HK-2 (cell line): ENCODE data around the gene SLC22A17.
"Not testable (repeated sequence)": the region's sequence is repeated elsewhere in the genome, so short reads cannot be mapped to it uniquely, and the experiment has no call there.

Experiments
- DNase-seq: peaks from one replicate; pipeline ENCODE4 v3.0.0-alpha.2; 2018; ENCODE audit not compliant: unreplicated experiment

Gene SLC22A17

DNA sequence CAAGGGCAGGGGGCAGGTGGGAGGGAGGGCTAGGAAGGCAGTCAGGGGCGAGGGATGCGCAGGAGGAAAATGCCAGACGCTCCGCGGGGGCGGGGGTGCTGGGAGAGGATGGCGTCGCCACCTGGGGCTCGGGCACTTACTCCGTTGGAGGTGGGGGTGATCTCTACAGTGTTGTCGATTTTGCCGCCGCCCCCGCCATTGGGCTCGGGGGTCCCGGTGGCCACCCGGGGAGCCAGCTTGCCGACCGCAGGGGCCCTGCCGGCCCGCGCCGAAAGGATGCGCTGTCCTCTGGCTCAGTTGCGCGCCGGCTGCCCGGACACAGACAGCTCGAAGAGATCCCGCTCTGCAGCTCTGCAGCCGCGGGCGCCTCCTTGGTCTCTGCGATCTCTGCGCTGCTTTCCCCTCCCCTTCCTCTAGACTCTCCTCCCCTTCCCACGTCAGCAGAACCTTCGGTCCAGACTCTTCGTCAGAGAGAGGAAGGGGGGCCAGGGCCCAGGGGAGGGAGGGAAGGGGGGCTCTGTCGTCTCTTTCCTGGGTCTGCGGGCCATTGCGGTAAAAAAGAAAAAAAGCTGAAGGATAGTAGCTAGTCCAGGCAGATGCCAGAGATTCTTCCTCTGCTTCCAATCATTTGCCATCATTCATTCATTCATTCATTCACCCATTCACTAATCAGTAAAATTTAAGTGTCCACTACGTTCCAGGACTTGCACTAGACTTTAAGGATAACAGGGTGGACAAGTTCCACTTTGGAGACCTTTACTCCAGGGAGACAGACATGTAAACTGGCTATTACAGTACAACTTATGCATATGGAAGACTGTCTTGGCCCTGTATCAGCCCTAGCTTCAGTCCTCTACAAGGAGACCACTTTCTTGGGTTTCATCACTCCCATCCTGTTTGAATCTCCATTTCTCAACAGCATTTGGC, at the start of gene SLC22A17:
TSS of gene SLC22A17 (minus strand) at position 382 of the 927 bp plus-strand sequence.
- DNase-seq: peak; percentile 52

DNA sequence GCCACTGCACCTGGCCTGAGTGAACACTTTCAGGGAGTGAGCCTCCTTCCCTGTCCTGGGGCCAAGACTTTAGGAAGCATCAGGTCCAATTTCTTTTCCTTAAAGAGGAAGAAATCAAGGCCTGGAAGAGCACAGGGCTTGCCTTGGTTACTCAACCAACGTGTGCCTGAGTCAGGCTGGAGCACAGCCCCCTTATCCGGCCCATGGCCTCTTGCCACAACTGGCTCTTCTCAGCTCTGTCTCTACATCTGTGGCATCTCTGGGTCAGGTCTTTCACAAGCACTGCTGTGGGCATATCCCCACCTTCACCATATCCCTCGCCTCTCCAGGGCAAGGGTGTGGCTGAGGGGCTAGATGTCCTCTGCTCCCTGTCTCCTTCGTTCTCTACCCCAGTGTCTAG, 48.6 kb upstream of the SLC22A17 start:
- DNase-seq: no peak

DNA sequence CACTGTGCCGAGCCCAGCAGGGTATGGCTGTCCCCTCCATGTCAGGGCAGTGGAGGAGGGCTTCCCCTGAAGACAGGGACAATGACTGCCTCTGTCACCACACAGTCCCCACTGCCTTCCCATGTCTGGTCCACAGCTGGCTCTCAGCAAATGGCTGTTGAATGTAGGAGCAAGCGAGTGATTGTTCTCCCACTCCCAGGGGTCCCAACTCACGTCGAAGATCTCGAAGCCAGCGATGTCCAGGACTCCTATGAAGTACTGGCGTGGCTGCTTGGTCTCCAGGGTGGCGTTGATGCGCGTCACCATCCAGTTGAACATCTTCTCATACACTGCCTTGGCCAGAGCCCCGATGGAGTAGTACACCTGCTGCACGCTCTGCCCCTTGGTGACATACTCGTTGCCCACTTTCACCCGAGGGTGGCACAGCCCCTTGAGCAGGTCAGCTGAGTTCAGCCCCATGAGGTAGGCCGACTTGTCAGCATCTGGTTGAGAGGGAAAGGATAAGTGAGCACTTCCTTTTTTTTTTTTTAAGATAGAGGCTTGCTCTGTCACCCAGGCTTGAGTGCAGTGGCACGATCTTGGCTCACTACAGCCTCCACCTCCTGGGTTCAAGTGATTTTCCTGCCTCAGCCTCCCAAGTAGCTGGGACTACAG, 47.9 kb upstream of the SLC22A17 start:
- DNase-seq: not testable (repeated sequence)

DNA sequence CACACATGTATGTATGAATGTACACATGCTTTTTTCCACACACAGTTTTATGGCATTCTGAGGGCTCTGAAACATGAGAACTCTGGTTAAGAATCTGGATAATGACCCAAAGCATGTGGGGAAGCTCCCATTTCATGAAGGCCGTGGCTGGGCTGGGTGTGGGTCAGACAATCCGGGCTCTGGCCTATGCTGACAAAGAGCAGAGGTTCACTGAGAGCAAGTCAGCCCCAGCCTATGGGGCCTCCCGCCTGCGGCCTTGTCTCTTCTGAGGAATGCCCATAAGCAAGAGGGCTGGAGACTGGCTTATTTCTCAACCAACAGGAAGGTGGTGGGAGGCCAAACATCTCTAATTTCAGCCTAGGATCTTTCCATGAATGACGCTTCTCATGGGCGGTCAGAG, 46.9 kb upstream of the SLC22A17 start:
- no peak for DNase-seq

DNA sequence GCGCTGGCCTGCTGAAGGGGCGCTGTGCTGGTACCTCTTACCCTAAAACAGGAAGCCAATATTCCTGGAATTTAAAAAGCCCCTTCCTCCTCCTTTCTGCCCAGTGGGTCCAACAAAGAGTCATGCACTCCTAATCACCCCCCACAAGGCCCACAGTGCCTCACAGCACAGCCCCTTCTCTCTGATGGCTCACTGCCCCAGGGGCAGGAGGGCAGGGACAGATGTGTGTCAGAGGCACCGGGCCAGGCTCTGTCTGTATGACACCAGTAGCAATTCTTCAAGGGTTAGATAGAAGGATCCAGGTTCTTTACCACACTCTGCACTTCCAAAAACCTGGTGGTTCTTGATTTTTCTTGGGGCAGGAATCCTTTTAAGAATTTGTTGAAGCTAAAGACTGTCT, 46.4 kb upstream of the SLC22A17 start:
- DNase-seq: no peak

DNA sequence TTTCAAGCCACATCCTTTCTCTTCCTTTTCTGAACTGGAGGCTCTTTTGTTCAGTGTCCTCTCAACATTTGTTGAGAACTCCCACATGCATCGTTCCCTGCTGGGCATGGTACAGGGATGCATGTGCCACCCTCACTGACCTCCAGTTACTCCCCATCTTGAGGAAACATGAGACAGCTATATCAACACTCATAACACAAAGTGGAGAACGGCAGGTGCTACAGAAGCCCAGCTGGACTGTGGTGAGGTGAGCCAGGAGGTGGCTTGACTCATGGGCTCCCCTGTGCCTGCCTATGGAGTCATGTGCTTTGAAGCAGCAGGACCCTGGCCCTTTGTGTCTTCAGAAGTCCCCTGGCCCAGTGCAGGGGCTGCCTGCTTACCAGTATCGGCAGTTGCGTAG, 45.7 kb upstream of the SLC22A17 start:
- no peak for DNase-seq

DNA sequence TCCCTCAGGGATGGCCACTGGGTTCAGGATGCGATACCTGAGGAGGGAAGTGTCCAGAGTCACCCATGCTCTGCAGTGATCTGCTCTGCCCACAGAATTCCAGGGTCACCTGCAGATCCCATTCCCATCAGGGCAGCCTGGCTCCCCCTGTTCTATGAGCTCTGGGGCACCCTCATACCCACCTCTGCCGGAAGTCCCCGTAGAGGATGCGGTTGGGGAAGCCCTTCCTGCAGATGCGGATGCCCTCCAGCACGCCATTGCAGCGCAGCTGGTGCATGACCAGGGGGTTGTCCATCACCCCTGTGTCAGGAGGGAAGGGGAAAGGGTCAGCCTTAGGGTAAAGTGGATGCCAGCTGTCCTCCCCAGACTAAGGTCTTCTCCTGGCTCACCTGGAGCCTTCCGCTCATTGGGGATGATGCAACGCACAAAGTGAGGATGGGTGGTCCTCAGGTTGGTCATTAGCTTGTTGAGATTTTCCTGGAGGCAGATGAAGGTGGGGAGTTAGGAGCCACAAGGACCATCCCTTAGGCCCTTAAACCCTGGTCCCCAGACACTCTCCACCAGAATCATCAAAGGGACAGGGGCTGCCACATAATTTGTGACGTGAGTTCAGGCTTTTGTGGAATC, 44.2 kb upstream of the SLC22A17 start:
- DNase-seq: no peak

GRCh38 chr14:23396126-23396525, 43.4 kb upstream of the SLC22A17 start:
- DNase-seq: no peak

DNA sequence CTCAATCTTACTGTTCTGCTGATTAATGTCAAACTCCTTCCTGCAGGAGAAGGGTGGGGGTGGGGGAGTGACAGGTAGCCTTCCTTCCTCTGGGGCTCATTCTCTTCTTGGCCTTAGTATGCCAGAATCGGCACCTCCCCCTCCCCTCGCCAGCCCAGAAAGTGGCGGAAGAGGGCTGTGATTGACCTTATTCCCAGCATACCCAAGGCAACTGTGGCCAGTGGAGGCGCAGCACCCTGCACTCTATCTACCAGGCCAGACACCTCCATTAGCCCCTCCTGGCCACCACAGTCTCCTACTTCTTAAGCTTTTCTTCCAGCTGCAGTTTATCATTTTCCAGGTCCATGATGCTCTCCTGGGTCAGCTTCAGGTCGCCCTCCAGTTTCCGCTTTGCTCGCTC, 39.9 kb upstream of the SLC22A17 start:
- DNase-seq: no peak

DNA sequence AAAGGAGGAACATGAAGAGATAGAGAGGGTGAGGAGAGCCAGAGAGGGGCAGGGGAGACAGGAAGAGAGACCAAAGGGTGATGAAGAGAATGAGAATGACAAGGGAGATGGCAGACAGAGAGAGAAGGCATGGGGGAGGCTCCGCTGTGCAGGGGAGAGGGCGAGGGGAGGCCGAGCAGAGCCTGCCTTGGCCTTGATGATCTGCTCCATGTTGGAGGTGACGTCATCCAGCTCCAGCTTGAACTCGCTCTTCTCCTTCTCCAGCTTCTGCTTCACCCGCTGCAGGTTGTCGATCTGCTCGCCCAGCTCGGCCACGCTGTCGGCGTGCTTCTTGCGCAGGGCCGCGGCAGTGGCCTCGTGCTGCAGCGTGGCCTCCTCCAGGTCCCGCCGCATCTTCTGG, 37.2 kb upstream of the SLC22A17 start:
- DNase-seq: not testable (repeated sequence)

DNA sequence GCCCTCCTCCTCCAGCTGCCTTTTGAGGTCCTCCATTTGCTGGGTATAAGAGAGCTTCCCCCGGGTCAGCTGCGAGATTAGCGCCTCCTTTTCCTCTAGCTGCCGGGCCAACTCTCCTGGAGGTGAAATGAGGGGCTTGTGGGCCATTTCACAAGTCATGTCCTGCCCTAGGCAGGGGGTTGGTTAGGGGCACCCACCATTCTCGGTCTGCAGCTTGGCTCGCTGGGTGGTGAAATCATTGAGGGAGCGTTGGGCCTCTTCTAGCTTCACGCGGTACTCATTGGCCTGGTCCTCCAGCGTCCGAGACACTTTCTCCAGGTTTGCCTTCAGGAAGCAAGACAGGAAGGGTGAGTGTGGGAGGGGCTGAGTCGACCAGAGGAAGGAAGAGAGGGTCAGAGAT, 36.7 kb upstream of the SLC22A17 start:
- no peak for DNase-seq

DNA sequence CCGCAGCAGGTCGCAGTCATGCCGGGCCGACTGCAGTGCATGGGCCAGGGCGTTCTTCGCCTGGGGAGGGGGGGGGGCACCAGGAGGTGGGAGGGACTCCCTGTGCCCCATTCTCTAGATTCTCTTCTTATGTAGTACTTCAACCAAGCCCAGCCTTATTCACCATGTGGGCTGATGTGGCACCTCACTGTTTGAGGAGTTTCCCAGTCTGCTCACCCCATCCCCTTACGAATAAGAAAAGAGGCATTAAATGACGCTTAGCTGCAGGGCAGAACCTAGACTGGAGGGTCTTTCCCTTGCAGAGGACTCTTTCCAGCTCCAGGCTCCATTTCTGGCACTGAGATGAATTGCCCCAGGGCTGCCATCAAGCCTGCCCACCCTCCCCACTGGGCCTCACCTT, 36.3 kb upstream of the SLC22A17 start:
- DNase-seq: no peak

DNA sequence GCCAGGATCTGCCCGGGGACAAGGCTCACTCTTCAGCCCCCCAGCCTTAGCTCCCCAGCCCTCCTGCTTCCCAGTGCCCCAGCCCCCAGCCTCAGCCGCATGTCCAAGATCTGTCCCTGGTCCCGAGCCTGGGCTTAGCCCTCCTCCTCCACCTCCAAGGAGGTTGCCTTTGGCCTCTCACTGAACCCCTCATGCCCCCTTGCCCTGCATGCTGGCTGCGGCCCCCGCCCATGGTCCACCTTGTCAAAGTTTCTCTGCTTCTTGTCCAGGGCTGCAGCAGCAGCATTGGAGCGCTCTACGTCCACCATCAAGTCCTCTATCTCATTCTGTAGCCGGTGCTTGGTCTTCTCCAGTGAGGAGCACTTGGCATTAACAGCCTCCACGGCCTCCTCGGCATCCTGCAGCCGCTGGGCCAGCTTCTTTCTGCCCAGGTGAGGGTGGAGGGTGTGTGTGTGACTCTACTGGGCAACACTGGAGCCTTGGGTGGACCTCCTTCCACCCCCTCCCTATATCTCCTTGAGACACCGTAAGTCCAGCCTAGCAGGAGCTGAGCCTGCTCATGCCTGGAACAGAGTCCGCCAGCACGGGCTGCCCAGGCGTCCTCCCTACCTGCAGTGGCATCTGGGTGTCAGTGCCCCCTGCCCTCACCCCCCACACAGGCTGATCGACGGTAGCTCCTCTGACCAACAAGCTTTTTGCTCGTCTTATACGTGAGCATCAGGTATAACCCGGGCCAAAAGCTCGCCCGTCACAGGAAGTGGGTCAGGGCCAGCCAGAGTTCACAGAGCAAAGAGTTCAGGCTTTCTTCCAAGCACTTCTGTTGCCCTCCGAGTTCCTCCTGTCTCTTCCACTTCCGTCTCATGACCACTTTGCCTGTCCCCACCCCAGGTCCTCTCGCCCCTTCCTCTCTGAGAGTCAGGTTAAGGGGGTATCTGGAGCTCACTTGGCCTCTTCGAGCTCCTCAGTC, 35.5 kb upstream of the SLC22A17 start:
- DNase-seq: no peak

GRCh38 chr14:23386999-23387398, 34.3 kb upstream of the SLC22A17 start:
- no peak for DNase-seq

GRCh38 chr14:23386266-23386657, 33.6 kb upstream of the SLC22A17 start:
- DNase-seq: not testable (repeated sequence)

DNA sequence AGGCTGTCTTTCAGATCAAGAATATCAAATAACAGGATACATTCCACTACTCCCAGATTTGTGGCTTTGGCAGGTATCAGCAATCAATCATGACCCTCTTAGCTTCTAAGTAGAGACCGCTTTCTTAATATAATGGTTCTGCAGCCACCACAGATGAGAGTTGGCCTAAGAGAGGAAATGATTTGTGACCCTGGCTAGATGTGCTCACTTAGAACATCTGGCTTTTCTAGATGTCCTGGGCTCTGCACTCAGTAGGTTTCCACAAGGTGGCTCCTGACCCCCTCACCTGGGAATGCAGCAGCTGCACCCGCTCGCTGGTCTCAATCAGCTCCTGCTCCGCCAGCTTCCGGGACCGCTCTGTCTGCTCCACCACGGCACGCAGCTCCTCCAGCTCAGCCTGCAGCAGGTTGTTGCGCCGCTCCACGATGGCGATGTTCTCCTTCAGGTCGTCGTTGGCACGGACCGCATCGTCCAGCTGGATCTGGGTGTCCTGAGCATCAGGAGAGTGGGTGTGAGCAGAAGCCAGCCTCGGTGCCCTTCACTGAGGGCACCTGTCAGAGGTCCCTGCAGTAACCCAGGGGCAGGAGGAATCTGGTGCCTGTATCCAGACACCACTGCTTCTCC, 33.1 kb upstream of the SLC22A17 start:
- DNase-seq: no peak

GRCh38 chr14:23385244-23385641, 32.6 kb upstream of the SLC22A17 start:
- no peak for DNase-seq

DNA sequence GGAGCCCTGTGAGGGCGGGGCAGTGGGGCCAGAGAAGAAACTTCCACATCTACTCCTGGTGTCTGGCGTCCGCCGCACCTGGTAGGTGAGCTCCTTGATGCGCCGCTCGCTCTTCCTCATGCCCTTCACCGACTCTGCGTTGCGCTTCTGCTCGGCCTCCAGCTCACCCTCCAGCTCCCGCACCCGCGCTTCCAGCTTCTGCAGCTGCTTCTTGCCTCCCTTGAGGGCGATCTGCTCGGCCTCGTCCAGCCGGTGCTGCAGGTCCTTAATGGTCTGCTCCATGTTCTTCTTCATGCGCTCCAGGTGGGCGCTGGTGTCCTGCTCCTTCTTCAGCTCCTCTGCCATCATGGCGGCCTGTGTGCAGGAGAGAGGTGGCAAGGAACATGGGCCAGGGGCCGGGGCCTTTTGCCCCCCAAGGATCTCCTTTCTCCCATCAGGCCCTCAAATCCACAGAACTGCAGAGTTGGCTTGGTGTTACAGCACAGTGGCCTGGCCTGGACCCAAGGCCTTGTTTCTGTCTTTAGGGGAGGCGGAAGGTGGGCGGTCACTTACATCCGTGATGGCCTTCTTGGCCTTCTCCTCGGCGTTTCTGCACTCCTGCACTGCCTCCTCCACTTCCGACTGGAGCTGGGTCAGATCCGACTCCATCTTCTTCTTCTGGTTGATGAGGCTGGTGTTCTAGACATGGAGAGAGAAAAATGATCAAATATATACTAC, 31.8 kb upstream of the SLC22A17 start:
- no peak for DNase-seq

GRCh38 chr14:23382731-23383440, 30.2 kb upstream of the SLC22A17 start:
- DNase-seq: no peak

DNA sequence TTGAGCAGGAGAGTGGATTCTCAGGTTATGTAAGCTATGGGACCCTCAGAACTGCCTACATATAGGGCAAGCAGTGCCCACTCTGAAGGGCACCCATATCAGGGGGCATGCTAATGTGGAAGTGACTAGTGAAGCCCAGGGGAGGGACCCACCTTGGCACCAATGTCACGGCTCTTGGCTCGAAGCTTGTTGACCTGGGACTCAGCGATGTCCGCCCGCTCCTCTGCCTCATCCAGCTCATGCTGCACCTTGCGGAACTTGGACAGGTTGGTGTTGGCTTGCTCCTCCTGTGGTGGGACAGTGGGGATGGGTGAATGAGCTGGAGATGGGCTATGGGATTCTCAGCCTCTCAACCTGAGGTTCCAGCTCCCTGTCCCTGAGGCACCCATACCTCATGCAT, 29.6 kb upstream of the SLC22A17 start:
- DNase-seq: no peak
